Stimulated activated CD8-positive, alpha-beta memory T cell treated with anti-CD3 and anti-CD28 coated beads, Interleukin-15, amount 100 ng/mL, for 1 hour (primary cell): Measurements from ENCODE around the gene JARID2.

Experiments
- DNase-seq: peaks from one replicate; pipeline ENCODE4 v3.0.0-alpha.2; 2020; ENCODE audit warnings: low read depth

The JARID2 gene

GRCh38 chr6:15509335-15509933 lies 263.6 kb downstream of the JARID2 start:
- DNase-seq = no peak

GRCh38 chr6:15510121-15510520 lies 264.3 kb downstream of the JARID2 start:
- no peak for DNase-seq

- DNase-seq = no peak
Observed at GRCh38 chr6:15510536-15511247, 264.8 kb downstream of the JARID2 start.

GRCh38 chr6:15511248-15512125 lies 265.6 kb downstream of the JARID2 start:
- no peak for DNase-seq

- DNase-seq = no peak
Observed at GRCh38 chr6:15512126-15512525, 266.3 kb downstream of the JARID2 start.

GRCh38 chr6:15512721-15513120 lies 266.9 kb downstream of the JARID2 start:
- no peak for DNase-seq

GRCh38 chr6:15513131-15513771 lies 267.4 kb downstream of the JARID2 start:
- no peak for DNase-seq

- no peak for DNase-seq
Observed at GRCh38 chr6:15513801-15514711, 268.2 kb downstream of the JARID2 start.

GRCh38 chr6:15515226-15515625 lies 269.4 kb downstream of the JARID2 start:
- DNase-seq = no peak

GRCh38 chr6:15515660-15516375 lies 269.9 kb downstream of the JARID2 start:
- DNase-seq = no peak

GRCh38 chr6:15516378-15516777 lies 270.5 kb downstream of the JARID2 start:
- no peak for DNase-seq

GRCh38 chr6:15516923-15517560 lies 271.2 kb downstream of the JARID2 start:
- no peak for DNase-seq

GRCh38 chr6:15517600-15517999 lies 271.7 kb downstream of the JARID2 start:
- no peak for DNase-seq

GRCh38 chr6:15518057-15518456 lies 272.2 kb downstream of the JARID2 start:
- no peak for DNase-seq

- DNase-seq = no peak
Observed at GRCh38 chr6:15518878-15519277, 273.0 kb downstream of the JARID2 start.

GRCh38 chr6:15519681-15520080 lies 273.8 kb downstream of the JARID2 start:
- DNase-seq = no peak

GRCh38 chr6:15520626-15521203 lies 274.8 kb downstream of the JARID2 start:
- no peak for DNase-seq

- no peak for DNase-seq
Observed at GRCh38 chr6:15521582-15521981, 275.7 kb downstream of the JARID2 start.

GRCh38 chr6:15522026-15522425 lies 276.2 kb downstream of the JARID2 start:
- DNase-seq = no peak

- DNase-seq = no peak
Observed at GRCh38 chr6:15522427-15522826, 276.6 kb downstream of the JARID2 start.
